Sigmoid colon (tissue), 3 donors: ENCODE measurements around the gene ARHGAP9.

ENCODE experiments used
- CTCF ChIP-seq, 4 experiments: fragments of 450-650 bp in 3 of 4; fragments of 200-600 bp in 1 of 4; IDR thresholded peaks; one replicate each; pipeline ENCODE4 v1.5.1; 2016 to 2019; ENCODE audit warnings: antibody characterized with exemption in 4 of 4, mild to moderate bottlenecking in 3 of 4, moderate library complexity in 2 of 4
- POLR2A ChIP-seq, 2 donors: fragments of 450-650 bp; IDR thresholded peaks; one replicate each; pipeline ENCODE4 v1.6.1; 2016; ENCODE audit warnings: antibody characterized with exemption in 2 of 2, mild to moderate bottlenecking in 2 of 2, moderate library complexity in 2 of 2

- no peak for TF ChIP-seq CTCF (IDR thresholded peaks at IDR 0.05)
- TF ChIP-seq POLR2A (IDR thresholded peaks at IDR 0.05): no peak
Measured at GRCh38 chr12:57481671-57482070, 2.0 kb upstream of the ARHGAP9 start.
